HG03097 (cell line): ENCODE data around the gene RAB27A.

Source experiments
- ATAC-seq: cut with Tn5 transposase; IDR thresholded peaks from one replicate; pipeline ENCODE4 v1.9.1; 2021; ENCODE audit not compliant: unreplicated experiment, low FRiP score

Gene RAB27A

DNA sequence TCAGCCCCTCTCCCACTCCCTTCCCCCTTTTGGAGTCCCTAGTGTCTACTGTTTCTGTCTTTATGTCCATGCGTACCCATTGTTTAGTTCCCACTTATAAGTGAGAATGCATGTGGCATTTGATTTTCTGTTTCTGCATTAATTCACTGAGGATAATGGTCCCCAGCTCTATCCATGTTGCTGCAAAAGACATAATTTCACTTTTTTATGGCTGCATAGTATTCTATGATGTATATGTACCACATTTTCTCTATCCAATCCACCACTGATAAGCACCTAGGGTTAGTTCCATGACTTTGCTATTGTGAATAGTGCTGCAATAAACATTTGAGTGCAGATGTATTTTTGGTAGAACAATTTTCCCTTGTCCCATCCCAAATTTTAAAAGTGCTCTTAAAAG is 58.7 kb downstream of the RAB27A start:
- no peak for ATAC-seq

DNA sequence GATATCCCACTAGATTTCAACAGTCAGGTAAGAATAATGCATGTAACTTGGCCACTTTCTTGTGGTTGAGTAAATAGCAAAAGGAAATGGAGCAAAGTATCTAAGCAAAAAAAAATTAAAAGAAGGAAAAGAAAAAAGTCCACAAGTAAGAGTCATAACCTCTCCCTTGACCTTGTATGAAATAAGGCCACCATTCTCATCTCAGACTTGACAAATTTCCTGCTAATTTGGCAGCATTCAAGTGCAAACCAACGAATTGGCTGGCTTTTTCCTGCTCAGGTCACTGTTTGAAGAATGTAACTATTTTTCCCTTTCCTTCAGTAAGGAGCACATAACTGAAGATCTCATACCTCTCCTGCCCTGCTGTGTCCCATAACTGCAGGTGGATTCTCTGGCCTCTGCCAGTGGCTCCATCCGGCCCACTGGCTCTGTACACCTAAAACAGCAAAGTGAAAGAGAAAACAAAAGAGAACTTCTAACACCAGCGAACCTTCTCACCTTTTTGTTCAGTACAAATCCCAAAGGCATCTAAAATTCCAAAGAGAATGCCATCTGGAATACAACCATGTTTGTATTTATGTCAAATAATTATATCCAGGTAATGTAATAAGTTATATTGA is 59.5 kb downstream of the RAB27A start:
- ATAC-seq = no peak

DNA sequence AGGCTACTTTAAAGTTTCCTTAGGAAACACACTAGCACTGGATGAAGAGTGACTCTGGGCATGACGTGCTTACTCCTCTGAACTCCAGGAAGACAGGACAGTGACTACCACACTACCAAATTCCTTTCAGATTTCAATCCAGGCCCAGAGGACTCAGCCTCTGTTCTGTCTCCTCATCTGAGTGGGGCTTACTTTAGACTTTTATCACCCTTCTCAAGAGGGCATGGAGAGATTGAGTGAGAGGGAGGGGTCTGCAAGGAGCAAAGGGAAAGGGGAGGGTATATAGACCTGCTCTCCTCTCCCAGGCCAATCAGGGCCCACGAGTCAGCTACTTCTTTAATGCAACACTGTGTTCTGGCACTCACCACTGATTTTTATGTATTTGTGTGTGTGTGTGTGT is 63.5 kb downstream of the RAB27A start:
- ATAC-seq = no peak

DNA sequence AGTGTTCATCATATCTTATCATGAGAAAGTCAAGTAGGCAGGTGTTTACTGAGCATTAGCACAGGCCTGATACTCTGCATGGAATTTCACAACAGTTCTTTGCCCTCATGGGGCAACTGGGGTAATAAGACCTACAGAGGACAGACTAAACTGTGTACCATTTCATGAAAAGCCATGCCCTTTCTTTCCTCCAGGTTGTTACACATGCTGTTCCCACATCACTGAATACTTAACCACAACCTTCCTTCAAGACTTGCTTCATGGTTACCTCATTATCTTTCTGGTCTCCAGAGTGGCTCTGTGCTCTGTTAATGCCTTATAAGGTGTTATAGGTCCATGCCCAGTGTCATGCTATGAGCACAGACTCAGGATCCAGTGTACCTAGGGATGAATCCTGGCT is 64.7 kb downstream of the RAB27A start:
- ATAC-seq = no peak

DNA sequence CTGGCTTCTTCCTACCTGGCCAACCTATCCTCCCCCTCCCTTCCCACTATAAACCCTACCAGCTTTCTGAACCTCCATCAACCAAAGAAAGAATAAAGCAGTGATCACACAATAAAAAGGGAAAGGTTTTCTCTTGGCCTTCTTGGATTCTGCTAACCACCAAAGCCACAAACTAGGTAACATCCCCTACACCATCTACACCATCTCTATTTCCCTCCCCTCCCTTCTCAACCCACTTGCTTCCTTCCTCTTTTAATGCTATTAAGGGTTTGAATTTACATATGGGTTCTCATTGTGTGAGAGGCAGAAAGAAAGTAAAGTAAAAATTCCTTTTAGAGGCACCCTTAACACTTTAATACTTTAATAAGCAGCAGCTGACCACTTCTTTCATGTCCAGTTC is 67.0 kb downstream of the RAB27A start:
- ATAC-seq = peak; percentile 62

DNA sequence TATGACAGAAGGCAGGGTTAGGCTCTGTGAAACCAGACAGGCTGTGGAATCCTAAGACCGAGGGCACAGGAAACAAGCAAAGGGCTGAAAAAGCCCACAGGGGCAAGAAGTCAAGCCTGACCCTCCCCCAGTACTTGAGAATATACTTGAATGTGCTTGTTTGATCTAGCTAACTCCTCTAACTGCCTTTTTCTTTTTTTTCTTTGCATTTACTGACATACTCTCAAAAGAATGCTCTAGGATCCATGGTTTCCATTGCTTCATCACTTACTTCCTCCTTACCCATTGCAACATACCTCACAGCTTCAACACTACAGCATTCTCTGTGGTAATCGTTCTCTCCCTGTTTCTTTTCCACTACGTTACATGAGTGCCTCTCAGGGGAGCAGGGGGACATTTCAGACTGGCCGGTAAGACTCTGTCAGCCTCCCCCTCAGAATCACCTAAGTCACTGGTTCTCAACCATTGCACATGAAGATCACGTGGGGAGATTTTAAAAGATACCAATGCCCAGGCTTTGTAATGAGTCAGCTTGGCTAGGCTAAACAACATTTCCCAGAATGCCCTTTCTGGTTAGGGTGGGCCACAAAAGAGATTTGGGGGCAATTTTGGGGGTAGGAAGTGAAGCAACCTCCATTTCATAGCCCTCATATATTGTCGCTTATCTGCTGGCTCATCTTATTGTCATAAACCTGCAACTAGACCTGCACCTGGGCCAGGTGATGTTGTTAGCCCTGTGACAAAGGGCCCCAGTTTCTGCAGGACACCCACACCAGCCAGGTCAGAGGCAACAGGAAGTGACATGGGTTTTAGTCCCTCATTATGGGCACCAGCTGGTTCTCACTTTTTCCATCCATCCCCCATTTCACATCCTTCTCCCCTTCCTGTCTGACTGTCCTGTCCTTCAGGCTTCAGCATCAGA is 68.3 kb downstream of the RAB27A start:
- peak; percentile 38 for ATAC-seq

DNA sequence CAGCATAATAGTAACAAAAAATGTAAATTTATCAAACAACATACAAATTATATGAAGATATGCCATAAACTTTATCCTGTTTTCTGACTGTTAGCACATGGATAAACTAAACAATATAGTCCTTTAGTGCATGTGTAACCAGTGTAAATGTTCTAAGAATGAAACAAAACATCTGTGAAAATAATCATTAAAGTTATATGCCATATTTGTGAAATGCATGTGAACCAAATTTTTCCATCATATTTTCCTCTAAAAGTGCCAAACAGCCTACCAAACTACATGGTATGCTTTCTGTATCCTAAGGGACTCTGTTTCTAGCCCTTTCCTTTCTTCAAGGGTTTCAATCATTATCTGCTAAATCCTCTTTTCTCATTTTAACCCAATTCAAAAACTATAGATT is 69.0 kb downstream of the RAB27A start:
- no peak for ATAC-seq

DNA sequence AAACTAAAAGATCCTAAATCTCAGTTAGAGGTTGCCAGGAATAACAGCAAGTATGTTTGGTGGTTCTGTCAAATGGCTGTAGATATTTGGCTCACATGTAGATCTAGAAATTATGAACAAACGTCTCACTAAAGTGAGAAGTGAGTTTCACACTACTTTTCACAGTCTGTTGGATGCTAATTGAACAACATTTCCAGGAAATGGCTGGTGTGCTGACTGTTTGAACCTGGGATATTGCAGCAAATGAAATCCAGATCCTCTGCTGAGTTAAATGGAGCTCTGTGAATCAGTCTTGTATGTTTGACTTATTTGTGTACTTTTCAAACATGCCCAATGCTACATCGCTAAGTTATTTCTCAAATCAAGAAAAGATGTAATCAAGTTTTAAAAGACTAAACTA is 71.6 kb downstream of the RAB27A start:
- ATAC-seq = no peak

DNA sequence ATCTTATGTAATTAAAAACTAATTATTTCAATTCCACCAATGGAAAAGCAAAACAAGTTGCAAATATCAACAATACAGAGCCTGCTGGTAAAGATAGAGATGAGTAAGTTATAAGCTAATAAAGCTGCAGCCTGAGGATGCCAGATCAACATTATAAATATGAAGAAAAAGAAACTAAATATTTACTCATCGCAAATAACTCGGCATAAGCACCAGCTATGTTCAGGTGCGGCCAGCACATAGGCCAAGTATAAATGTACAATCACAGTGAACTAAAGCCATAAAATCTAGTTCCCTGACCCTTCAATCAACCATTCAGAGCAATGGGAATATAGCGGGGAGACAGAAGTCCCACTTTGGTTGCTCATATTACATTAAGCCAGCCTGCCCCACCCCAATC is 85.1 kb downstream of the RAB27A start:
- no peak for ATAC-seq

DNA sequence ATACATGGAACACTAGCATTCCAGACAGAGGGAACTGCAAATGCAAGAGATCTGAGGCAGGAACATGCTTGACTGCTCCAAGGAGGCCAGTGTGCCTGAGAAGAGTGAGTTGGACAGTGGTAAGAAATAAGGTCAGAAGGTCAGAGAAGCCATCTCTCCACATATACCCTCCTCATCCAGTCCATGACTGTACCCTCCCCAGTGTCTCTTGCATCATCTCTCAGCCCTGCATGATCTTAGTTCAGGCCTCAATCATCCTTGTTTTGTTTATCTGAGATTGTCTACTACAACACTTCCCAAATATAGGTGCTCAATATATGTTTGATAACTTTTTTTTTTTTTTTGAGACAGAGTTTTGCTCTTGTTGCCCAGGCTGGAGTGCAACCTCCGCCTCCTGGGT is 87.4 kb downstream of the RAB27A start:
- ATAC-seq = no peak

DNA sequence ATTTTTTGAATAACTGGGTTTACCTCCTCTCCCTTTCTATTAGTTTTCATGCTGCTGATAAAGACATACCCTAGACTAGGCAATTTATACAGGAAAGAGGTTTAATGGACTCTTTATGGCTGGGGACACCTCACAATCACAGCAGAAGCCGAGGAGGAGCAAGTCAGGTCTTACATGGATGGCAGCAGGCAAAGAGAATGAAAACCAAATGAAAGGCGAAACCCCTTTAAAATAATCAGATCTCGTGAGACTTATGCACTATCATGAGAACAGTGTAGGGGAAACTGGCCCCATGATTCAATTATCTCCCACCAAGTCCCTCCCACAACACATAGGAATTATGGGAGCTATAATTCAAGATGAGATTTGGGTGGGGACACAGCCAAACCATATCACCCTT is 90.9 kb downstream of the RAB27A start:
- no peak for ATAC-seq

DNA sequence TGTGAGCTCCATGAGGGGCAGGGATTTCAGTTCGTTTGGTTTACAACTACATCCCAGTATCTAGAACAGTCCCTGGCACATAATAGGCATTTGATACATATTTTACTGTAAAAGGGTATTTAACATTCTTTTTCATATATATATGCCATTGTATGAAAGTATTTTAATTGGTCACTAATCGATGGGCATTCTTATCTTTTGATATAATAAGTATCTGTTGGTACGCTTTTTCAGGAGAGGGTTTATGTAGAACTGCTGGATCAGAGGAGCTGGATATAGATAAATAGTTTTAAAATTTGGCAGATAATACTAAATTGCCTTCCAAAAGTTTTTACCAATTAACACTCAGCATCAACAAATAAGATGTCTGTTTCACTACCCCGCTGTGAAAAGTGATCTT is 91.9 kb downstream of the RAB27A start:
- no peak for ATAC-seq

DNA sequence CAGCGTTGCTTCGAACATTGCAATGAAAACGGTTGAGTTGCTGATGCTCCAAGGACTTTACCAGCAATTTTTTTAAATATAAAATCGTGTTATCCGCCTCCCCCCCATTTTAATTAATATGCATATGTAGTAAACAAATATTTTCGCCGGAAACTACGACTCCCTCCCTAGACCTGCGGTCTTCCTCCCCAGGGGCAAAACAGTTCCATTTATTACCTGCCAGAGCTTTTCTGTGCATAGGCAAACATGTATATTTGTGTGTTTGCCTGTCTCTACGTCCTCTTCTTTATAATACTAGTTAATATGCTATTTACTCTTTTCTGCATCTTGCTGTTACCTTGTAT is 92.3 kb downstream of the RAB27A start:
- peak; percentile 3 for ATAC-seq

DNA sequence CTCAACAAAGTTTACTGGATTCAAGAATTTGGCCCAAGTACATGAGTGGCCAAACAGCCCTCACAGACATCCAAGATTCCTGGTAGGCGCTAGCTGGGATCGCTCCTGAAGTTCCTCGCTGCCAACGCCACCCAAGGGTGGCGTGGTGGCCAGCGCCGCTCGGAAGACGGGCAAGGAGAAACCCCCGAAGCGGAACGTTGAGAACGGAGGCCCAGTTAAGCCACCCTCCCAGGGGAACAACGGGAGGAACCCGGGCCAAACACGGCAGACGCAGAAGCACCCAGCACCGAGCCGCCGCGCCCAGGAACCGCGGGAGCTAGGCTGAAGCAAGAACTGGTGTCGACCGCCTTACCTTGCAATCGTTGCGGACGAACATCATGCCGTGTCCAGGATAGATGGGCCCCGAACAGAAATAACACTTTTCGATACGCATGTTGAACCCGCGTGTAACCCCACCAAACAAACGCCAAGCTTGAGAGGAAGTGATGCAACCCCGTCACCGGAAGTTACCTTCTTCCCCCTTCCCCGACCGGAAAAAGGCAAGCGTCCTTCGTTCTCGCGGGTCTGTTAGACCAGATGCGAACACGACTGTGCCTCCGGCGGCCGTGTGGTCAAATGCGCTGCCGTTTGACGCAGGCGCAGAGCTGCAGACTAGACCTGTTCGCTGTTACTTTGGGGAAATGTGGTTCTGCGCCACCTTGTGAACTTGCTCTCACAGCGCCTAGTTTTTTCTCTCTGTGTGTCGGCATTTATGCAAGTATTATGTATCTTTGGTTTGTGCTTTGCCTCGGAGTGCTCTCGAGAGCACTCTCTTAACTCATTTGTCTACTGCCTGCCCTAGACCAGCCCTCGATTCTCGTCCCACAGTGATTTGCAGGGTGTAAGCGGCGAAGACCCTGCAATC is 92.9 kb downstream of the RAB27A start, which contains the start of gene RSL24D1:
Gene RSL24D1, minus strand, starts transcription at position 484 of the 904 bp plus-strand sequence. Its CDS starts 51 bp downstream, at position 433.
- ATAC-seq = peak; percentile 98

DNA sequence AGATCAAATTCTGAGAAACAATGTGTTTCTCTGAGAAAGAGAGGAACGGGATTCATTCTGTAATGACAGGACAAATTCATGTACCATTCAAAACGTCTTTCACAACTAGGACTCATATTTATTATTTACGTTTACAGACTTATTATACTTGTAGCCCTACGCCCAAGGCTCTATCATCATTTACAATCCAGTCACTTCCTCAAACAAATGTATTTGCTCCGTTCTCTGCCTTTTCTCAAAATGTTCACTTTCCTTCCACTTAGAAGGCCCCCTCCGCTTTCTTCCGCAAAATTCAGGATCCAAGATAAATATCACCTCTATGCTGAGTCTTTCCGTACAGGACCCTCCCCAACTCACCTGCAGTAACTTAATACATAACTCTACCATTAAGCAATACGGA is 93.6 kb downstream of the RAB27A start:
- ATAC-seq = no peak

DNA sequence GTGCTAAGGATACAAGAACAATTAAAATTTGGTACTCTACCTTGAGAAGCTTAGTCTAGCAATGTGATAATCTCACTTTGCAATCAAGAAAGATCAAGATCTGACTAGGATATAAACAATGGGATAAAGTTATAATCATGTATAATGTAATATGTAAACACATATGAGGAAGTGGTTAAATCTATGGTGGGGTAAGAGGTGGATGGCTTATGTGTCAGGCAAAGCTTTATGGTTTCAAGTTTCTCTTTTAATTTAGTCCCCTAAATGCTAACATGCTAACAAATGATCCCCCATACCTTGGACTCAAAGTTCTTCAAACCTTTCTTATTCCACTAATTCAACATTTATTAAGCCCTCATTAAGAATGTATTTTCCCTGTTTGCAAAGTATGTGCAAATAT is 95.4 kb downstream of the RAB27A start:
- no peak for ATAC-seq

DNA sequence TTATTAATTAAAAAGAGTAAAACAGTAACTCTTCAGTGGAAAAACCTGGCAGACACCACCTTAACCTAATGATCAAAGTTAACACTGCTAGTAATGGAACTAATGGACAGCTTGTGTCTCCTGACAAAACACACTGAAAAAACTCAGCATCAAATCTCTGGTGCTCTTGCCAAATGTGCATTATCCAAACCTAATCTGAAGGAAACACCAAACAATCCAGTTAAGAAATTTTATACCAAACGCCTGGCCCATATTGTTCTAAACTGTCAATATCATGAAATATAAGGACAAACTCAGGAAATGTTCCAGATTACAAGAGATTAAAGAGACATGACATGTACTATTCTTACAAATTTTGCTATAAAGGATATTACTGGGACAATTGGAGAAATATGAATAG is 103.3 kb downstream of the RAB27A start:
- ATAC-seq = no peak

DNA sequence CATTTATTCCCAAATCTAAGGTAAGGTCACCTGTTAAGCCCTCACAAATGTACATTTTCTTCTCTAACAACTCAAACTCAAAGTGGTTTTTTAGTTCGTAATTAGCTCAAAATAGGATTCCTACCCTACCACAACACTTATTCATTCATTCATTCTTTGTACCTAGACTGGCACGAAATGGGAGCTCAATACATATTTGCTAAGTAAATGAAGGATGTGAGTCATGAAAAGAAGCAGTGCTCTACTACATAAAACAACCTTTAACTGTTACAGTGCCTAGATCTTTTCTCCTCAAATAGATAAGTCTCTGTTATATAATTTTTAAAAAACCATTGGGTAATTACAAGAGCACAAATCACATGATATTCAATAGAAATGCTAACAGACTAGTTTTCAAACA is 105.9 kb downstream of the RAB27A start:
- no peak for ATAC-seq

DNA sequence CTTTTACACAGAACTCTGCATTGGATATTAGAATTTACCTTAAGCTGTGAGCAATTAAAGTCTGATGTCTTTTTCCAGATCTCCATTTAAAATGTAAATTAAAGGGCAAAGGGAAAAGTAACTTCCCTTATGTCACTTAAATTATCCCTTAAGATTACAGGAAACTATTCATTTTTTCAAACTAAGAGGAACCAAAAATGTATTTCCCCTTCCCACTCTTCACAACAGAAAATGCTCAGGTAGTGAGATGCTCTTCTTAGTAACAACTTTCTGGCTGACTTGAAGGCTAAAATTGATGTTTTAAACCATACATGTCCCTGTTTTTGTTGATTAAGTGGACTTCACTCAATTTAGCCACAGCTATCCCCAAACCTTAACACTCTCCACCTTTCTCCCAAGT is 110.5 kb downstream of the RAB27A start:
- ATAC-seq = no peak

DNA sequence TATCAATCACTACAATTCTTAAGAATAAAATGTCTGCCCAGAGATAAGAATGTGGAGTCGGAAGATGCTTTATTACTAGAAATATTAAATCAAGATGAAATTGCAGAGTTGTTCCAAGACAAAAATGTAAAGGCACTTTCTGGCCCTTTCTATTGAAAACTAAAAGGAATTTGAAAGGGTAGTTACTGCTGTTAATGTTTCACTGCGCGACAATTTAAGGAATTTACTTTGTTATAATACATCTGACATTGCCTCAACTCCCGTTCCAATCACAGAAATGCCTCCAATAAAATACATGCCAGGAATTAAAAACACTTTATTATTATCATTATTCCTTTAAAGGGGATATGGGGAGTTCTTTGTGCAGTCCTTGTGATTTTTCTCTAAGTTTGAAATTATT is 119.3 kb downstream of the RAB27A start:
- no peak for ATAC-seq

DNA sequence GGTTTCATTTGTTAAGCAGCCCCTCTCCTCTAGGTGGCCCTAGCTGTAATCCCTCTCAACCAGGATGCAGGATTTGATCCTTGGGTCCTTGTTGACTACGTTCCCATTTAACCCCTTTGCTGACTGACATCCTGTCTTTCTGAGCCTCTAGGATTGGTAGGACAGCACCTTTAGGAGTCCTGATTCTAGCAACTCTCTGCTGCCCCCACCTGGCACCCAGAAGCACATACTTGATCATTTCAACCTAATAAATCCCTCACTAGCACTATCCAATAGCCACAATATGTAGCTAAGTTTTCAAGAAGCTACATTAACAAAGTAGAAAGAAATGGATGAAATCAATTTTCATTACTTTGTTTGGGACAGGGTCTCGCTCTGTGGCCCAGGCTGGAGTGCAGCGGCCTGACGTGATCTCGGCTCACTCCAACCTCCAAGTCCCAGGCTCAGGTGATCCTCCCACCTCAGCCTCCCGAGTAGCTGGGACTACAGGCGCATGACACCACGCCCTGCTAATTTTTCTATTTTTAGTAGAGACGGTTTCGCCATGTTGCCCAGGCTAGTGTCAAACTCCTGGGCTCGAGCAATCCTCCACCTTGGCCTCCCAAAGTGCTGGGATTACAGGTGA is 121.2 kb downstream of the RAB27A start:
- ATAC-seq = peak; percentile 79
